GM19023 (cell line): ENCODE data around the gene IVD.

Experiments used
- ATAC-seq: cut with Tn5 transposase; IDR thresholded peaks from one replicate; pipeline ENCODE4 v1.9.1; 2021; ENCODE audit warnings: mild to moderate bottlenecking, moderate library complexity; ENCODE audit not compliant: unreplicated experiment

IVD gene

GRCh38 chr15:40436892-40437751, 31.5 kb downstream of the IVD start:
- no peak for ATAC-seq

- ATAC-seq: no peak
Measured at GRCh38 chr15:40437752-40438687, 32.4 kb downstream of the IVD start.

GRCh38 chr15:40438712-40439111, 33.1 kb downstream of the IVD start:
- no peak for ATAC-seq

GRCh38 chr15:40439461-40439959, 33.9 kb downstream of the IVD start:
- ATAC-seq: no peak

- ATAC-seq: no peak
Measured at GRCh38 chr15:40439960-40440742, 34.6 kb downstream of the IVD start.

GRCh38 chr15:40440743-40441564, 35.4 kb downstream of the IVD start, which contains the start of gene BAHD1:
TSS of gene BAHD1 (plus strand) at chr15:40440953. CDS start at chr15:40458465, 17,512 bp downstream.
- ATAC-seq: peak; percentile 88

GRCh38 chr15:40441565-40442531, 36.3 kb downstream of the IVD start:
- no peak for ATAC-seq

GRCh38 chr15:40443255-40443654, 37.7 kb downstream of the IVD start:
- no peak for ATAC-seq

- no peak for ATAC-seq
Measured at GRCh38 chr15:40443846-40444245, 38.3 kb downstream of the IVD start.

GRCh38 chr15:40444736-40445135, 39.1 kb downstream of the IVD start:
- no peak for ATAC-seq

- no peak for ATAC-seq
Measured at GRCh38 chr15:40445421-40445922, 39.9 kb downstream of the IVD start.

GRCh38 chr15:40446144-40446543, 40.5 kb downstream of the IVD start:
- ATAC-seq: no peak

- ATAC-seq: no peak
Measured at GRCh38 chr15:40448354-40448753, 42.8 kb downstream of the IVD start.

- ATAC-seq: no peak
Measured at GRCh38 chr15:40449275-40449674, 43.7 kb downstream of the IVD start.

GRCh38 chr15:40450047-40450446, 44.5 kb downstream of the IVD start:
- ATAC-seq: no peak

GRCh38 chr15:40451527-40452158, 46.0 kb downstream of the IVD start:
- no peak for ATAC-seq

GRCh38 chr15:40452296-40453090, 46.9 kb downstream of the IVD start:
- peak; percentile 63 for ATAC-seq
